Measurements from ENCODE around the gene MB21D2.
A peak's percentile ranks its signal among the peaks of the same experiment; 100 is the strongest.
"Not testable (repeated sequence)": the region's sequence is repeated elsewhere in the genome, so short reads cannot be mapped to it uniquely, and the experiment has no call there.

The MB21D2 gene

DNA sequence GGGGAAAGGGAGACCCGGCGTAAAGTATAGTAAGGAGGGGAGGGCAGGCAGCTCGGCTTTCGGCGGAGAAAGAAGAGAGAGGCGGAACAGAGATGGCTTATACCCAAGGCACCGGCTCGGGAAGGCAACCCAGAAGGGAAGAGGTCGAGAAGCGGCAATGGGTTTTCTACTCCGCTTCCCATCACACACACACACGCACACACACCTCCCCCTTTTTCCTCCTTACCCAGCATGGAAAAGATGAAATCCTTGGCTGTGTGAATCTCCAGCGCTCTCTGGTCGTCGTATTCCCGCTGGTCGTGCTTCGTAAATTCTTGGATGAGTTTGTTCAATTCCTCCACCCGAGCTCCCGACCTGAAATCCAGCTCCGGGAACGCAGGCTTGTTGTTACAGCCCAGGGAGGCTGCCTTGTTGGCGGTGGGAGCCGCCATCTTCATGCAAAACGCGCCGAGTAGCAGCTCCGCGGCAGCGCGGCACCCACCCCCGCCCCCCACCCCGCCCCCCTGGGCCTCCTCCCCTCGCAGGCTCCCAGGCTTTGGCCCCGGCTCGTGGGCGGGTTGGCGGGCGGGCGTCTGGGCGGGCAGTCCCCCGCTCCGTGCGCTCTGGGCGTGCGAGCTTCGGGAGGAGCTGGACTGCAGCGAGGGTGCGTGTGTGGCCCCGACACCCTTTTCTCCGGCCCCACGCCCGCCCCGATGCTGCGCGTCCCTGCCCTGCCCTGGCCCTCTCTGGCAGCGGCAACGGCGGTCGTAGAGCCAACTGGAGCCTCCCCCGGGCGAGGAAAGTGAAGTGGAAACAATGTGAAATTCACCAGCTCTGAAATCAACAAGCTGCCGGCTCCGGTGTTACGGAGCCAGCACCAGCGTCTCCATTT lies at the start of gene MB21D2:
TSS of gene MB21D2 (minus strand) at position 453 of the 871 bp plus-strand sequence. CDS start at position 437, 16 bp downstream.
- peak; percentile 23 to 31 (median 31) for DNase-seq (ENCODE audit: low read depth in 3 of 3)

DNA sequence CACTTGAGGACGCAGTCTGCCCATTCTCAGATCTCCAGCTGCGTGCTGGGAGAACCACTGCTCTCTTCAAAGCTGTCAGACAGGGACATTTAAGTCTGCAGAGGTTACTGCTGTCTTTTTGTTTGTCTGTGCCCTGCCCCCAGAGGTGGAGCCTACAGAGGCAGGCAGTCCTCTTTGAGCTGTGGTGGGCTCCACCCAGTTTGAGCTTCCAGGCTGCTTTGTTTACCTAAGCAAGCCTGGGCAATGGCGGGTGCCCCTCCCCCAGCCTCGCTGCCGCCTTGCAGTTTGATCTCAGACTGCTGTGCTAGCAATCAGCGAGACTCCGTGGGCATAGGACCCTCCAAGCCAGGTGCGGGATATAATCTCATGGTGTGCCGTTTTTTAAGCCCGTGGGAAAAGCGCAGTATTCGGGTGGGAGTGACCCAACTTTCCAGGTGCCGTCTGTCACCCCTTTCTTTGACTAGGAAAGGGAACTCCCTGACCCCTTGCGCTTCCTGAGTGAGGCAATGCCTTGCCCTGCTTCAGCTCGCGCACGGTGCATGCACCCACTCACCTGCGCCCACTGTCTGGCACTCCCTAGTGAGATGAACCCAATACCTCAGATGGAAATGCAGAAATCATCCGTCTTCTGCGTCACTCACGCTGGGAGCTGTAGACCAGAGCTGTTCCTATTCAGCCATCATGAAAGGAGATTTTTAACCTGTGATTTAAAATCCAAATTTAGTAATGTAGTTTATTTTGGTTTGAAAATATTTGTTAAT lies 47.5 kb upstream of the MB21D2 start:
- DNase-seq (ENCODE audit: low read depth in 3 of 3) = not testable (repeated sequence)

GRCh38 chr3:192959773-192960172 lies 42.1 kb upstream of the MB21D2 start:
- DNase-seq (ENCODE audit: low read depth in 3 of 3) = no peak

DNA sequence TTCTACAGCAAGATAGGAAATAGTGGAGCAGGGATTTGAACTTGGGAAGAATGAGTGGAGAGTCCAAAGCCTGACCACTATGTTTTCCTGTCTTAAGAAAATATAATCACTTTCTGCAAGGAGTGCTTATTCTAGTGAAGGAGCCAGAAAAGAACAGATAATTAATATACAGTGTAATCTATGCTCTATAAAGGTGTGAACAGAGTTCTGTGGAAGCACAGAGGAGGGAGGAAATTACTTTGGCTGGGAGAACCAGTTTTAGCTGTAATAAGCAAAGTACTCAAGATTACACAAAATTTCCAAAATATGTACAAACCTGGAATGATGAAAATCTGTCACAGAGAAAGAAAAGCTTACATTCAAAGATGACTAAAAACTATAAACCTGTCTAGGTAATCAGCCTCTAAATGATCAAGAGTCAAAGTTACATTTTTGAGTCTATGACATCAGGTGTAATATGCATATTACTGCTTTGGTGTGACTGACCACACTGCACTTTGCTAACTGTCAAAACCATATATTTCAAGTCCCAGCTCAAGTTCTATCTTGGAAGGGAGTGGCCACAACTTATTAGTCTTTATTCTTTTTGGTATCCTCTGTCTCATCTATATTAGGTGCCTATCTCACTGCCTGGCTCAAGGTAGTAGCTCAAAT lies 40.7 kb upstream of the MB21D2 start:
- no peak for DNase-seq (ENCODE audit: low read depth in 3 of 3)

DNA sequence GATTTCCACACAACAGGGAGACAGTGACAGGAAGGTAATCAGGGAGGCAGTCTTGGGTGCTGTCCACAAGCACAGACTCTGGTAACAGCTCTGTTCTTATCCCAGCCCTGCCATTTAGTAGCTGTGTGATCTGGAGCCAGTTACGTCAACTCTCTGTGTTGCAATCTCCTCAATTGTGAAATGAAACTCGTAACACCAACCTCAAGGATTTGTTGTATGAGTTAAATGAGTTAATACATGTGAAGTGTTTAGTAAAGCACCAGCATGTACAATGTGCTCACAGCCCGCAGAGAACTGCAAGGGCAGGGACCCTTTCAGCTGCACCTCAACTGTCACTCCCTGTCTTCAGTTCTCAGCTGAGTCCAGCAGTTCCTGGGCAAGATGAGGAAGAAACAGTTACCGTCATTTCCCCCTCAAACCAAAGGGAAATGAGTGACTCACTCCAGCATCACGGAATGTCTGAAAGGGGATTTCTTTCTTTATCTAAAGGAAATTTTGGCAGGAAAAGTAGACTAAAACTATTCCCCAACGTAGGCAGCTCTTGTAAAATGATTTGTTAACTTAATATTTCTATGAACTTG lies 39.9 kb upstream of the MB21D2 start:
- DNase-seq (ENCODE audit: low read depth in 3 of 3) = no peak

DNA sequence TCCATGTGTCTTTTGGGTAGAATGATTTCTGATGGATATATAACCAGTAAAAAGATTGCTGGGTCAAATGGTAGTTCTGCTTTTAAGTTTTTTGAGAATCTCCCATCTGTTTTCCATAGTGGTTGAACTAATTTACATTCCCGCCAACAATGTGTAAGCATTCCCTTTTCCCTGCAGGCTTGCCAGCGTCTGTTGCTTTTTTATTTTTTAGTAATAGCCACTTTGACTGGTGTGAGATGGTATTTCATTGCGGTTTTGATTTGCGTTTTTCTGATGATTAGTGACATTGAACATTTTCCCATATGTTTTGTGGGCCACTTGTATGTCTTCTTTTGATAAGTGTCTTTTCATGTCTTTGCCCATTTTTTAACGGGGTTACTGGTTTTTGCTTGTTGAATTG lies 36.3 kb upstream of the MB21D2 start:
- DNase-seq (ENCODE audit: low read depth in 3 of 3) = no peak

- DNase-seq (ENCODE audit: low read depth in 3 of 3) = no peak
Observed at GRCh38 chr3:192947421-192947820, 29.8 kb upstream of the MB21D2 start.

GRCh38 chr3:192943393-192943792 lies 25.7 kb upstream of the MB21D2 start:
- DNase-seq (ENCODE audit: low read depth in 3 of 3) = no peak

- no peak for DNase-seq (ENCODE audit: low read depth in 3 of 3)
Observed at GRCh38 chr3:192942625-192943024, 25.0 kb upstream of the MB21D2 start.

DNA sequence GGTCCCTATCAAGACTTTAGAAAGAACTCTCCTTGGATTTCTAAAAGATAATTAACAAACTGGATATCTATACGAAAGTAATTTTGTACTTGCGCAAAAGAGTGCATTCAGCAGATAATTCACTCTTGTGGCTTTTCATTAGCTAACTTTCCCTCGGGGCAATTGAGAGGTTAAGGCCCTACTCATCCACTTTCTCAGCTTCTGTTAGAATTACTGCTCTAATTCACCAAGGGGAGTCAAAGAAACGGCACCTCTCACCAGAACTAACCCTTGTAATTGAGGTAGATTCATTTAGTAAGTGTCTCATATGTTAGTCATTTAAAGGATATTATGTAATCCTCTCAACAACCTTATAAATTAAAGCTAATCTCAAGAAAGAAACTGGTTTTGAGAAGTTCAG lies 22.5 kb upstream of the MB21D2 start:
- DNase-seq (ENCODE audit: low read depth in 3 of 3) = no peak

DNA sequence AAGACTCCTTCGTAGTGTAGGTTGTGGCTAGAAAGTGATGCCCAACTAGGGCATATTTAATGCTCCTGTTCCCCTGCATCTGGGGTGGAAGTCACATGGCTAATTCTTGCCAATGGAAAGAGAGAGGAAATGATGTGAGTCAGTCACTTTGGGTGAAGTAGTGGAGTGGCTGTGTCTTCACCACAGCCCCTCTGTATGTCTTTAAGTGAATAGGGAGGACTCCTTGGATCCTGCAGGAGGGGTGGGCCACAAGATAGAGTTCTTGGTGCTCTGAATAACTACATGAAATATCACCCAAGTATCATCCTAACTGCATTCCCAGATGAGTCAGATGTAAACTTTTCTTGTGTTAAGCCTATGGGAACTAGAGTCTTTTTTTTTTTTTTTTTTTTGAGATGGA lies 17.8 kb upstream of the MB21D2 start:
- DNase-seq (ENCODE audit: low read depth in 3 of 3) = no peak

DNA sequence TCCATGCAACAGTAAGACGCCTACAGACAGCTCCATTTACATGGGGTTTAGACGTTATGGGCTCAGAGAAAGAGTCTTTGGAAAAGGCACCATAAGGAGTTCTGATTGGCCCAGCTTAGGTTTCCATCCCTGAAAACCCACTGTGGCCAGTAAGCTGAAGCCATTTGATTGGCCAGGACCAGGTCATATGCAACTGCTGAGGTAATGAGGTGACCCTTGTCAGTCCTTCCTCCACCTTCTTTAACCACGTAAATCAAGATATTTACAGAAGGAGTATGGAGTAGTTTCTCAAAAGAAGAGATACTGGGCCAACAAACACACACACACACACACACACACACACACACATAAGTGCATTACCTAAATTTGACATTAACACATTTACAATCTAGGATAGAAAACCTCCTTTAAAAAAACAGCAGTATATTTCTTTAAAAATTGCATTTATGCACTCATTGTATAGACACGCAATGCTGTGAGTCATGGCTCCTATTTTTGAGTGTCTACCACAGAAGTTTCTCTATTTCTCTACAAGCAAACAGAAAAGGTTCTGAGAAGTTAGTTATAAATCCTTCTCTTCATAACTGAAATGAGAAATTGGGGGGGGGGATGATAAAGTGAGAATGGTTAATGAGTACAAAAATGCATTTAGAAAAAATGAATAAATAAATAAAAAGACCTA lies 16.3 kb upstream of the MB21D2 start:
- no peak for DNase-seq (ENCODE audit: low read depth in 3 of 3)

- no peak for DNase-seq (ENCODE audit: low read depth in 3 of 3)
Observed at GRCh38 chr3:192933259-192933658, 15.6 kb upstream of the MB21D2 start.

DNA sequence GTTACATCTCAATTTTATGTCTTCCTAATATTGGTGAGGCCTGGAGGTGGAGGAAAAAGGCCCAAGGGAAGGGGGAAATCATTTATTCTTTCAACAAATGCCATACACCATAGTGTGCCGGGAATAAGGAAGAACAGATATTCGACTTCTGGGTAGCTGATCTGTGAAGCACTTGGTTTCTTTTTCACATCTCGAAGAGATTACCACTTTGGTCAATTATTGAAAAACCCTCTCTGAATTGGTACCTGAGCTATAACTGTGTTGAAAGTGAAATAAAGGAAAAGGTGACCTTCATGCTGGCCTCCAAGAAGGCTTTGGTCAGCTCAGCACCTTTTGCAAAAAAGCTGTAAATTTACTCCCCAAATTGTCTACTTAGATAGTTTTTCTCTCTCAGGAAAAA lies 14.2 kb upstream of the MB21D2 start:
- no peak for DNase-seq (ENCODE audit: low read depth in 3 of 3)

GRCh38 chr3:192930577-192930976 lies 12.9 kb upstream of the MB21D2 start:
- DNase-seq (ENCODE audit: low read depth in 3 of 3) = no peak

- DNase-seq (ENCODE audit: low read depth in 3 of 3) = no peak
Observed at GRCh38 chr3:192929755-192930547, 12.3 kb upstream of the MB21D2 start.

DNA sequence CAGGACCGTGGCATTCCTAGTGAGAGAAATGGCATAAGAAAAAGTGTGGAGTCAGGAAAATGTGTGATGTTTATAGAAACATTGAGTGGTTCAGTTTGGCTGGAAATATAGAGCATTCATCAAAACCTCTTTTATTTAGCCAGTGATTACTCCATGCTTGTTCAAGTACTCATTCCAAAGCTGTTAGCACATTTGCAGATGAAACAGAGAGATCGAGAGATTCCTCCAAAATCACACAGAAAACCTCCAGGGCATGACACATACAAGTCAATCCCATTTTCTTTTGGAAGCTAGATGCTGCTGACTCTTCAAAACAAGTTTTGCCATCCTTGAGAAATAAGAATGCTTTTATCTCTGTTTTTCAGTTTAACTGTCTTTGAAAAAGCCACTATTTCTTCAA lies 11.5 kb upstream of the MB21D2 start:
- no peak for DNase-seq (ENCODE audit: low read depth in 3 of 3)

- DNase-seq (ENCODE audit: low read depth in 3 of 3) = no peak
Observed at GRCh38 chr3:192928720-192929119, 11.1 kb upstream of the MB21D2 start.

- no peak for DNase-seq (ENCODE audit: low read depth in 3 of 3)
Observed at GRCh38 chr3:192928016-192928415, 10.4 kb upstream of the MB21D2 start.

- DNase-seq (ENCODE audit: low read depth in 3 of 3) = no peak
Observed at GRCh38 chr3:192927016-192927415, 9.4 kb upstream of the MB21D2 start.

DNA sequence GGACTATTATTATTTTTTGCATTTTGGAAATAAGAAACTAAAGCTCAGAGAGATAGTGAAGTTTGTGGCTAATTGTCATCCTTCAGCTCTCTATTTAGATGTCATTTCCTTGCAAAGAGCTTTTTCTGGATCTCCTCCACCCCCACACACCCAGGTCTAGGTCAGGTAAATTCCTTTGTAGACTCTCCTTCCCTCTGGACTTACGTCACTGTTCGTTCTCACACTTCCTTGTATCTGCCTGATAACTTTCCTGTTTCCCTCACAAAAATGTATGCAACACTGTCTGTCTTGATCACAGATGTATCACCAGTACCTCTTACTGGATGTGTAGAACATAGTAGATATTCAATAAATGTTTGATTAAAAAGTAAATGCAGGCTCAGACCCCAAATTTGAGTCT lies 6.1 kb upstream of the MB21D2 start:
- no peak for DNase-seq (ENCODE audit: low read depth in 3 of 3)
